ENCODE measurements around the gene IGHMBP2. TPM values are rescaled to one million over a fixed set of nuclear protein-coding genes. Genes with fewer than 3 reads are reported as not detected.

The IGHMBP2 gene
- total RNA-seq, 6 experiments from 2014 or later = 5.8 to 21.2 (median 11.5) TPM

- no peak overlapping the region for H3K4me3 ChIP-seq
- 94% methylated on average over 3 of the region's 3 CpGs for WGBS (ENCODE audit: insufficient coverage, low coverage, low lambda C conversion rate, missing lambda C conversion rate)
- no peak for TF ChIP-seq CTCF (IDR thresholded peaks at IDR 0.05)
- TF ChIP-seq POLR2A (IDR thresholded peaks at IDR 0.05) = no peak
- no peak overlapping the region for H3K27ac ChIP-seq
- no peak for ATAC-seq
- H3K36me3 ChIP-seq = peaks cover 0 to 43% (median 23%) of the 10 kb centered on the region in 4 donors
- H3K9me3 ChIP-seq = peaks cover 0 to 9% (median 2%) of the 10 kb centered on the region in 4 donors
- no peaks in the 10 kb centered on the region for H3K27me3 ChIP-seq
- no peak for DNase-seq
- intact Hi-C loops (cut with DNase I) = no loop called here
- no peaks in the 10 kb centered on the region for H3K4me1 ChIP-seq
Observed at GRCh38 chr11:68925611-68926010, 21.9 kb downstream of the IGHMBP2 start.

- H3K9me3 ChIP-seq = peaks cover 0 to 9% (median 2%) of the 10 kb centered on the region in 4 donors
- H3K27me3 ChIP-seq = no peaks in the 10 kb centered on the region
- H3K4me1 ChIP-seq = no peaks in the 10 kb centered on the region
- peak; percentile 50 to 83 (median 68) for ATAC-seq
- WGBS (ENCODE audit: insufficient coverage, low coverage, low lambda C conversion rate, missing lambda C conversion rate) = 70% methylated on average over 9 of the region's 12 CpGs
- no peak for DNase-seq
- TF ChIP-seq POLR2A (IDR thresholded peaks at IDR 0.05) (no peak), CTCF (IDR thresholded peaks at IDR 0.05) (no peak)
- no peak overlapping the region for H3K27ac ChIP-seq
- no peak overlapping the region for H3K4me3 ChIP-seq
- intact Hi-C loops (cut with DNase I) = no loop called here
- peaks cover 0 to 38% (median 24%) of the 10 kb centered on the region in 4 donors for H3K36me3 ChIP-seq
Observed at GRCh38 chr11:68927280-68928135, 23.8 kb downstream of the IGHMBP2 start.

- no peak overlapping the region for H3K27ac ChIP-seq
- TF ChIP-seq CTCF (IDR thresholded peaks at IDR 0.05) (no peak), POLR2A (IDR thresholded peaks at IDR 0.05) (no peak)
- H3K4me1 ChIP-seq = no peaks in the 10 kb centered on the region
- H3K27me3 ChIP-seq = no peaks in the 10 kb centered on the region
- peaks cover 0 to 38% (median 25%) of the 10 kb centered on the region in 4 donors for H3K36me3 ChIP-seq
- intact Hi-C loops (cut with DNase I) = no loop called here
- no peak overlapping the region for H3K4me3 ChIP-seq
- DNase-seq (no peak), ATAC-seq (peak in 3 of 4 donors; percentile 20 to 61 (median 44))
- peaks cover 0 to 9% (median 2%) of the 10 kb centered on the region in 4 donors for H3K9me3 ChIP-seq
- WGBS (ENCODE audit: insufficient coverage, low coverage, low lambda C conversion rate, missing lambda C conversion rate) = 71% methylated on average over 1 of the region's 6 CpGs
Observed at GRCh38 chr11:68928136-68928880, 24.6 kb downstream of the IGHMBP2 start.

- Histone ChIP-seq H3K9me3 (peaks cover 0 to 9% (median 2%) of the 10 kb centered on the region in 4 donors), H3K36me3 (peaks cover 0 to 42% (median 26%) of the 10 kb centered on the region in 4 donors), H3K4me3 (no peak overlapping the region), H3K27ac (no peak overlapping the region), H3K4me1 (no peaks in the 10 kb centered on the region), H3K27me3 (no peaks in the 10 kb centered on the region)
- intact Hi-C loops (cut with DNase I) = no loop called here
- ATAC-seq = no peak
- DNase-seq = no peak
- no peak for TF ChIP-seq CTCF (IDR thresholded peaks at IDR 0.05)
- no peak for TF ChIP-seq POLR2A (IDR thresholded peaks at IDR 0.05)
- WGBS (ENCODE audit: insufficient coverage, low coverage, low lambda C conversion rate, missing lambda C conversion rate) = 98% methylated on average over 8 of the region's 20 CpGs
Observed at GRCh38 chr11:68929135-68929534, 25.4 kb downstream of the IGHMBP2 start.
